ENCODE data around the gene FARP1.
A peak's percentile ranks its signal among the peaks of the same experiment; 100 is the strongest.

The FARP1 gene, protein sequence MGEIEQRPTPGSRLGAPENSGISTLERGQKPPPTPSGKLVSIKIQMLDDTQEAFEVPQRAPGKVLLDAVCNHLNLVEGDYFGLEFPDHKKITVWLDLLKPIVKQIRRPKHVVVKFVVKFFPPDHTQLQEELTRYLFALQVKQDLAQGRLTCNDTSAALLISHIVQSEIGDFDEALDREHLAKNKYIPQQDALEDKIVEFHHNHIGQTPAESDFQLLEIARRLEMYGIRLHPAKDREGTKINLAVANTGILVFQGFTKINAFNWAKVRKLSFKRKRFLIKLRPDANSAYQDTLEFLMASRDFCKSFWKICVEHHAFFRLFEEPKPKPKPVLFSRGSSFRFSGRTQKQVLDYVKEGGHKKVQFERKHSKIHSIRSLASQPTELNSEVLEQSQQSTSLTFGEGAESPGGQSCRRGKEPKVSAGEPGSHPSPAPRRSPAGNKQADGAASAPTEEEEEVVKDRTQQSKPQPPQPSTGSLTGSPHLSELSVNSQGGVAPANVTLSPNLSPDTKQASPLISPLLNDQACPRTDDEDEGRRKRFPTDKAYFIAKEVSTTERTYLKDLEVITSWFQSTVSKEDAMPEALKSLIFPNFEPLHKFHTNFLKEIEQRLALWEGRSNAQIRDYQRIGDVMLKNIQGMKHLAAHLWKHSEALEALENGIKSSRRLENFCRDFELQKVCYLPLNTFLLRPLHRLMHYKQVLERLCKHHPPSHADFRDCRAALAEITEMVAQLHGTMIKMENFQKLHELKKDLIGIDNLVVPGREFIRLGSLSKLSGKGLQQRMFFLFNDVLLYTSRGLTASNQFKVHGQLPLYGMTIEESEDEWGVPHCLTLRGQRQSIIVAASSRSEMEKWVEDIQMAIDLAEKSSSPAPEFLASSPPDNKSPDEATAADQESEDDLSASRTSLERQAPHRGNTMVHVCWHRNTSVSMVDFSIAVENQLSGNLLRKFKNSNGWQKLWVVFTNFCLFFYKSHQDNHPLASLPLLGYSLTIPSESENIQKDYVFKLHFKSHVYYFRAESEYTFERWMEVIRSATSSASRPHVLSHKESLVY

DNA sequence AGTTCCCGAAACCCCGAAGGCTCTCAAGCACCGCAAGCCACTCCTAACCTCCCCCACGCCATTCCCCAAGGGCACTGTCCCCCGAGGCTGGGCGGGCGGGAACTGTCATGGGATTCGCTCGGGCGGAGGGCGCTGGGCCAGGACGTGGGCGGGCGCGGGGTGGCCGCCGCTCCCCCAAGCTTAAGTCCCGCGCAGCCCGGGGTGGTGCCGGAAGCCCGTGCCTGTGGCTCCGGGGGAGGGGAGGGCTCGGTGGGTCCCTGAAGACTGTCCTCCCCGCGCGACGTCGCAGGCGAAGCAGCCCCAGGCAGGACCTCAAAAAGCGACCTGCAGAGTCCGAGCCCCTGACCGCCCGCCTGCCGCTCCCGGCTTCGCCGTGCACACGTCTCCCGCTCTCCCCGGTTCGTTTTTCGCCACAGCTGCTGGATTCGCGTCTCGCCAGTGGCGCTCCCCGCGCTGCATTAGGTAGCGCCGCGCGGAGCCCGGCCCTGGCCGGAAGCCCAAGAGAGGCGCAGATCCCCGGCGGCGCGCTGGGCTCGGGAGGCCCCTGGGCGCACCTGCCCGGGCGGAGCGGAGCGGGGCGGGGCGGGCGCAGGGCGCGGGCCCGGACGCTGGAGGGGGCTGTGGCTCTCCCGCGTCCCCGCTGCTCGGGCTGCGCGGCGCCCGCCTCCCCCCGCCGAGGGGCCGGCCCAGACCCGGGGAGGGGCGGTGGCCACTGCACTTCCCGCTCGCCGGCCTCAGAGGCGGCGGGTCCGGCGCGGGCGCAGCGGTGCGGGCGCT is at the start of gene FARP1:
Gene FARP1, plus strand, starts transcription at position 715 of the 777 bp plus-strand sequence. CDS start 70,149 bp downstream, outside the sequence.
- peak; percentile 54 for DNase-seq (ENCODE audit: low spot score)

DNA sequence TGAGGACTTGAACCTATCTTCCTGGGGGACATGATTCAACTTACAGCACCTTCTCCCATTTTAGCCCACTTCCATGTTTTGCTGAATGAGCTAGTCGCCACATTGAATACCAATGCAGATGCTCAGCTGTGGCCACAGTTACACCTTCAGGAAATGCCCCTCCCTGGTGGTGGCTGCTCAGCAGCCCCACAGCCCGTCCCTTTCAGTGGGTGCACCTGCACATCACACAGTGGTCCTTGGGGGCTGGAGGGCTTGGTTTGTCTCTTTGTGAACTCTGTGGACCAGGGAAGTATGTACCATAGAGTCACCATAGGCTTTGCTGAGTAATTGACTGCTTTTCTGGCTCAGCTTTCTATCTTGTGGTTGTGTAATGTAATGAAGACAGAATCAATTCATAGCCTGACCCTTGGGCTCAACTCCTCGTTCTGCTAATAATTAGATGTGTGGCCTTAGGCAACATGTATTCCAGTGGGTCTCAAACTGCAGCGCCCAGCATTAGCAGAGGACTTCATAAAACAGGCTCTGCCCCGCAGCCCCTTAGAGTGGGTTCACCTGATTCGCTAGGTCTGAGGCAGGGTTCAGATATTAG is 48.1 kb upstream of the FARP1 start:
- no peak for DNase-seq (ENCODE audit: low spot score)

DNA sequence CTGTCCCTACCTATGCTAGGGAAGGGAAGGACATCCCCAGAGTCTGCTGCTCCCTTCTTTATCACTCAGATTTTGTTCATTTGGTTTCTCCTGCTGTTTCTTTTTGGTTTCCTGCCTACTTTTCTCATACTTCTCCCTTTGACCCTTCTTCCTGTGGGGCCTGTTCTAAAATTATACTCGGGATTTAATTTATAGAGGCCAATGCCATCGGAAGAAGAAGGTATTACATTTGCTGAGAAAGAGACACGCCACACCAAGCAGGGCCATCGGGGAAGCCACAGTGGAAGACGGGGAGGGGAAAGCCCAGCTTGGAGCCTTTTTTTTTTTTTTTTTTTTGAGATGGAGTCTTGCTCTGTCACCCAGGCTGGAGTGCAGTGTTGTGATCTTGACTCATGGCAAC is 46.8 kb upstream of the FARP1 start:
- no peak for DNase-seq (ENCODE audit: low spot score)

DNA sequence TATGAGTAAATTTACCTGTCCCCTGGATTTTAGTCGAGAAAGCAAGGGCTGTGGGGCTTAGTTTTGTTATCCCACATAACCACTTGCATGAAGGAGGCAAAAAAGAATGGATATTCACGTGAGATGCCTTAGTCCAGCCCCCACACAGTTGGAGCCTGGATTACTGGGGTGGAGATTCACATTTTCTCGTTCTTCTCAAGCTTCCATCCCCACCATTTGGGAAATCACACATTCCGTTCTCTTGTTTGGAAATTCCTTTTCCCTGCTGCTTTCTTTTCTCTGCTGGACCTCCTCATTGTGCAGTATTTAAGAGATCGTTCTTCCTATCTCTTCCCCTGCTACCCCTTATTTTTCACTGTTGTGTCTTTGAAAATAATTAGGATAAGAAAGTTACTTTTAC is 45.1 kb upstream of the FARP1 start:
- no peak for DNase-seq (ENCODE audit: low spot score)

DNA sequence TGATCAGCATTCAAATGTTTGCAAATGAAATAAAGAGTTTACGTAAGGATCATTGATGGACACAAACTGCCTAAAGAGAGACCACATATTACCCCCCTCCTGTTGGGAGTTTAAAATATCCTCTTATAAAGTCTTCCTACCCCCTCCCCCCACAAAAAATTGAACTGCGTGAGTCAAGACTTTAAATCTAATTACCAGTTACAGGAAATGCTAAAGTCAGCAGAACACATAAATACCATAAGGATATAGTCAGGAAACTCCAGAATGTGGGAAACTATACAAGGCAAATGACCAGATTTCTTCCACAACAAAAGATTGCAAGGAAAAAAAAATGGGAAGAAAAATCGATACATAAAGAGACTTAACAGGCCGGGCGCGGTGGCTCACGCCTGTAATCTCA is 44.4 kb upstream of the FARP1 start:
- DNase-seq (ENCODE audit: low spot score): no peak

DNA sequence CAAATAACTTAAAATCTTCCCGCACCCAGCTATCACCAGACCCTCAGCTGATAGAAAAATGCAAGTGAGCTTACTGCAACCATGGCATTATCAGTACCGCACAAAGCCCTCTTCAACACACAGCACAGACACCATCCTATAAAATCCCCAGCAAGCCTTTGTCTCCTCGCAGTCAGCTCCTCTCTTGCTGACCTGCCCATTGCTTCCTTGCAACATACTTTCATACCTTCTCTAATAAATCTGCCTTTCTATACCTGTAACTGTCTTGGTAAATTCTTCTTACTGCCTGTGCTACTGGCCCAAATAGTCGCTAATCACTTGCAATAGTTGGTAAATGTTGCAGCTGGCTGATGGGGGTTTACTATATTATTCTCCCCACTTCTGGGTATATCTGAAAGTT is 43.3 kb upstream of the FARP1 start:
- DNase-seq (ENCODE audit: low spot score): no peak

DNA sequence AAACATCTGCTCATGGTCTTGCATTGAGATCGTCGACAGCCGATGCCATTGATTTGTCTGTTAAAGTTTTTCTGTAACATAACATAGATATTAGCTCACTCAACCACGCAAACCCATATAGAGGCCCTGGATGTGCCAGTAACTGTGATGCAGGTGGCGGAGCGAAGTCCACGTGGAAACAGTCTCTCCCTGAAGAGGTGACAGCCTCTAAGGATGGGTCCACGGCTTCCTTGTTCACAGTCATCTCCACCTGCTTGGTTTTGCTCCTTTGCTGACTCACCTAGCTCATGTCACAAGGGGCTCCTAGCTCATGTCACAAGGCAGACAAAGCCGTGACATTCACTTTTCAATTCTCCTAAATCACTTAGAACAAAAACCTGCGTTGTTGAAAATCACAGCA is 42.4 kb upstream of the FARP1 start:
- no peak for DNase-seq (ENCODE audit: low spot score)

DNA sequence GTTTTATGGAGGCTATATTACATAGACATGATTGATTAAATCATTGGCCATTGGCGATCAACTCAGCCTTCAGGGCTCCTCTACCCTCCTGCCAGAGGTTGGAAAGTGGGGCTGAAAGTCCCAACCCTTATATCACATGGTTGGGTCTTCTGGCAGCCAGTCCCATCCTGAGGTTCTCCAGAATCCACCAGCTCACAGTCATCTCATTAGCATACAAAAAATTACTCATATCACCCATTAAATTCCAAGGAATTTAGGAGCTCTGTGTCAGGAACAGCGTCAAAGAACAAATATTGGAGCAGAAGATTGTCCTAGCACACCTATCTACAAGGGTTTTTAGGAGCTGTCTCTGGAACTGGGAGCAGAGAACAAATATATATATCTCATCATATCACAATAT is 39.4 kb upstream of the FARP1 start:
- no peak for DNase-seq (ENCODE audit: low spot score)

DNA sequence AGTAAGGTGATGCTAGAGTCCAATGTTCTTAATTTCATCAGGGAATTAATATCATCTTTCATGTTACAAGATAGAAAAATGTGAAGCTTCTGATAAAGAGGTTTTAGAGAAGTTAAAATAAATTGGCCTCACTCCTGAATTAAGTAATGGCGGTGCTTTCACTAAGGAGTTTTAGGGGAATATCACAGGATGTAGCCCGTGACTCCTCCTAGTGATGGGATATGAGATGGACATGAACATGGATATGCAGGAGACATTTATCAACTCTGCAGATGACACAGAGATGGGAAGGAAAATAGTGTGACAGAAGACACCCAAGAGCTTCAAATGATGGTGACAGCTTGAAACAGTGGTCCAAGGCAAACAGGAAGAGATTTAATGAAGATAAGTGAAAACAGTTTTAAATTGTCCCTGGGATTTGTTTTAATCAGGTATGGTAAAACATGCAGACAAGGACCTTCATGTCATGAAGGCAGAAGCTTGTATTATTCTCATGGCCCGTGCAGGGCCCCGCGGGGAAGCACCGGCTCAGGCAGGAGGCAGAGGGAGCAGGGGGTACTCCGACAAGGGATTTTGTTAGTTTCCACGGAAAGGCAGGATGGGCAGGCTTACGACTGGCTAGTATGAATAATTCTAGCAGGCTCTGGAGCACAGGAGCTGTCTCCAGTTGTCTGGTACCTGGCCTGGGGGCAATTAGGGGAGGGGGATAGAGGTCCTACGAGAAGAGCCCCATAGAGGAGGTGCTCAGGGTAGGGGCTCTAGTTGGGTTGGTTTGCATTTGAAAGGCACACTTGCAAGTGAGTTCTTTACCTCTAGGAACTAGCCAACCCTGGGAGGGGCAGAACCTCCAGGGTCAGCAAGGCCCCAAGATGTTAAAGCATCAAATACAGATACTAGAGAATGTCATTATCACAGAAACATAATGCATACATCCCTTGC is 38.7 kb upstream of the FARP1 start:
- no peak for DNase-seq (ENCODE audit: low spot score)

DNA sequence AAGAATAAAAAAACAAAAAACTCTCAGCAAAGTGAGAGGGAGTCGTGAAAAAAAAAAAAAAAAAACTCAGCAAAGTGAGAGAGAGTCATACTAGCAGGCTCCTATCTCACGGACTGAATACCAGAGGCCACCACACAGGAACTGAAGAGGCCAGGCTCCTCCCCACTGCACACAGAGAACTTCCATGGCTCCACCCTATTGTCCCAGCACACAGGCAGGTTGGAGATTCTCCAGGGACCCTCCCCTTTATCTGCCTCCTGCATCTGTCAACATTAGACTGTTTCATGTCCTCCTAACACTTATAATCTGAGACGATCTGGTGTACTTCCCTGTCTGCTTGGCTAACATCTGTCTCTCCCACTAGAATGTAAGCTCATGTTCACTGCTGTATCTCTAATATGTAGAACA is 37.0 kb upstream of the FARP1 start:
- no peak for DNase-seq (ENCODE audit: low spot score)

DNA sequence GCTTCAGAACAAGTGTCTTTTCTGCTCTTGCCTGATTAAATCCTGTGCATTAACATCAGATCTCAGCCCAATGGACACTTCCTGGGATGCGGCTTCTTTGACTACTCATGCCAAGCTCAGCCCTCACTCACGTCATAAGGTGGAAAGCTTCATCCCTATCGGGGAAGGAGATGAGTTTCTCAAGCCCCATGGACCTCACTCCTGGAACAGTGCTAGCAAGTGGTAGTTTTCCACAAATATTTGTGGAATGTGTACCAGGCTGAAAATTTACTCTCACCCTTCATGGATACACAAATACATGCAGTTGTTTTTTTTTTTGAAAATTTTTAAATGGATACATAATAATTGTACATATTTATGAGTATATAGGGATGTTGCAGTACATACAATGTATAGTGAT is 34.6 kb upstream of the FARP1 start:
- DNase-seq (ENCODE audit: low spot score): no peak

DNA sequence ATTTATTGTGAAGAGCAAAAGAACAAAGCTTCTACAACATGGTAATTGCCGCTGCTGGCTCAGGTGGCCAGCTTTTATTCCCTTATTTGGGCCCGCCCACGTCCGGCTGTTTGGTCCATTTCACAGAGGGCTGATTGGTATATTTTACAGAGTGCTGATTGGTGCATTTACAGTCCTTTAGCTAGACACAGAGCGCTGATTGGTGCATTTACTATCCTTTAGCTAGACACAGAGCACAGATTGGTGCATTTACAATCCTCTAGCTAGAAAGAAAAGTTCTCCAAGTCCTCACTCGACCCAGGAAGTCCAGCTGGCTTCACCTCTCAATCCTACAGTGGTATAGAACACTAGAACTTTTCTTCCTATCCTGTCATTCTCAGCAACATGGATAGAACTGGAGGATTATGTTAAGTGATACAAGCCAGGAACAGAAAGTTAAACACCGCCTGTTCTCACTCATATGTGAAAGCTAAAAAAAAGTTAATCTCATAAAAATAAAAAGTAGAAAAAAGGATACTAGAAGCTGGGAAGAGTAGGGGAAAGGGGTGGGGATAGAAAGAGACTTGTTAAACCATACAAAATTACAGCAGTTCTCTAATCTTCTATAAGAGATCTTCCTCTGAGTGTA is 33.6 kb upstream of the FARP1 start:
- no peak for DNase-seq (ENCODE audit: low spot score)

DNA sequence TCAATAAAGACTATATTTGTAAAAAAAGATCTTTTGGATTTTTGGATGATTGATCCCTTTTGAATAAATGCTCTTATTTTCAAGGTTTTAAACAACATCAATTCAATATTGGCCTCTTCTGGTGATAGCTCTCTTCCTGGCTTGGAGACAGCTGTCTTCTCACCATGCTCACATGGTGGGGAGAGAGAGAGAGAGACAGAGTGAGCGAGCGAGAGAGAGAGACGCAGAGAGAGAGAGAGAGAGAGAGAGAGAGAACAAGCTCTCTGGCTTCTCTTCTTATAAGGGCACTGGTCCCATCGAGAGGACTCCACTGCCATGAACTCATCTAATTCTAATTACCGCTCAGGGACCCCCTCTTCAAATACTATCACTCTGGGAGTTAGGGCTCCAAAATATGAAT is 32.1 kb upstream of the FARP1 start:
- no peak for DNase-seq (ENCODE audit: low spot score)

DNA sequence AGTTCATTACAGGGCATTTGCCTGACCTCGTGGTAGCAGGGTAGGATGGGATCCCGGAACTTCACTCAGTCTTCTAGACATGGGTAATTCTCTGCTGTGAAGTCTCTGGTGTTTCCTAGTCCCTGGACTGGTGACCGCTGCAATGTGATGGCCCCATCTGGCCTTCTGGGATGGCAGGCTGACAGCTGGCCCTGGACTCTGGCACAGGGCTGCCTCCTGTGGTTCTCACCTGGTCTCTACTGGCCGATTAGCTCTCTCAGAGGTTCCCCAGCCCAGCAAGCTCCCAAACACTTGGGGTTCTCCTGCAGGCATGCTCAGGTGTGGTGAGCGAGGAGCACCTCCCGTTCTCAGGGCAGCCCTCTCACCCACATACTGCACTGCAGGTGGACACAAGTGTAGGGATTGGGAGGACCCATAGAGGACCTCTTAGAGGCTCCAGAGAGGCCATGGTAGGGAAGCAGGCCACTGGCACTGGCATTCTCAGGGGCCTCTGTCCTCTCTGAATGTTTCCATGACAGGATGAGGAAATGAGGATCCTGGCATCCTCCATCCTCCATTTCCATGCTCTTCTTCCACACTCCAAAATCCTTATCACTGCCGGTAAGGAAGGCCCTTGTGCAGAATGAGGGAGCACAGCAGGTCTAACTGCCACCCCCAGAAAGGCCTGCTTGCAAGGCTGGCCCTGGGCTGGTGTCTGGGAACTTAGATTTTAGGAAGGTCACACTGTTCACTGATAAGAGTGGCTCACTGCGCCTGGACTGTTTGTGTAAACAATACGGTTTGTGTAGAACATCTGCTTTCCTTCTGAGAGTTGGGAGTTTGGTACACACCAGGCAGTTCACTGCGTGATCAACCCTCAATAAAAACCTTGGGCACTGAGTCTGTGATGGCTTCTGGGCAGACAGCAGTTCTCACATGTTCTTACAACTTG is 31.5 kb upstream of the FARP1 start:
- DNase-seq (ENCODE audit: low spot score): no peak

DNA sequence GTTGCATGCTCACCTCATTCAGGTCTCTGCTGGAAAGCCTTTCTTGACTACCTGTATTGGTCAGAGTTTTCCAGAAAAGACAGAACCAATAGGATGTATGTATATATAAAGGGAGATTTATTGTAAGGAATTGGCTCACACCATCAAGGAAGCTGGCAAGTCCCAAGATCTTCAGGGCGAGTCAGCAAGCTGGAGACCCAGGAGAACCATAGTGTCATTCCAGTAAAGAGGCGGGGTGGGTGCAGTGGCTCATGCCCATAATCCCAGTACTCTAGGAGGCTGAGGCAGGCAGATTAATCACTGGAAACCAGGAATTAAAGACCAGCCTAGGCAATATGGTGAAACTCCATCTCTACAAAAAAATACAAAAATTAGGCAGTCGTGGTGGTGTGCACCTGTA is 30.4 kb upstream of the FARP1 start:
- no peak for DNase-seq (ENCODE audit: low spot score)

DNA sequence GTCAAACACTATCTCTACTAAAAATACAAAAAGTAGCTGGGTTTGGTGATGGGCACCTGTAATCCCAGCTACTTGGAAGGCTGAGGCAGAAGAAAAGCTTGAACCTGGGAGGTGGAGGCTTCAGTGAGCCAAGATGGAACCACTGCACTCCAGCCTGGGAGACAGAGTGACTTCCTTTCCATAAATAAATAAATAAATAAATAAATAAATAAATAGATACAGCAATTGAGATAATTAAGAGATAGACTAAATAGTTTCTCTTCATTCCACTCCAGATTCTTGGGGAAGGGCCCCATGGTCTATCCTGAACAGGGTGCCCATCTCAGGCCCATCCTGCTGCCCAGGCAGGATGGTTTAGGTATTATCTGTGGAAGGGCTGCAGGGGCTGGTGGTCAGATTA is 24.0 kb upstream of the FARP1 start:
- DNase-seq (ENCODE audit: low spot score): no peak

DNA sequence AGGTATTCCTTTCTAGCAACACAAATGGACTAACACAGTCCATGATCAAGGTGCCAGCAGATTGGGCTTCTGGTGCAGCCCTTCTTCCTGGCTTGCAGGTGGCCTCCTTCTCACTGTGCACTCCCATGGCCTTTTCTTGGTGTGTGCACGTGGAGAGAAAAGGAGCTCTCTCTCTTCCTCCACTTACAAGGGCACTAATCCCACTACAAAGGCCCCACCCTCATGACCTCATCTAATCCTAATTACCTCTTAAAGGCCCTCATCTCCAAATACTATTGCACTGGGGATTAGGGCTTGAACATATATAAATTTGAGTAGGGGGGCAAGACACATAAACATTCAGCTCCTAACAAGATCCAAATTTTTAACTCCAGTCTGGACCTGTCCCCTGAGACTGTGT is 19.7 kb upstream of the FARP1 start:
- DNase-seq (ENCODE audit: low spot score): no peak

DNA sequence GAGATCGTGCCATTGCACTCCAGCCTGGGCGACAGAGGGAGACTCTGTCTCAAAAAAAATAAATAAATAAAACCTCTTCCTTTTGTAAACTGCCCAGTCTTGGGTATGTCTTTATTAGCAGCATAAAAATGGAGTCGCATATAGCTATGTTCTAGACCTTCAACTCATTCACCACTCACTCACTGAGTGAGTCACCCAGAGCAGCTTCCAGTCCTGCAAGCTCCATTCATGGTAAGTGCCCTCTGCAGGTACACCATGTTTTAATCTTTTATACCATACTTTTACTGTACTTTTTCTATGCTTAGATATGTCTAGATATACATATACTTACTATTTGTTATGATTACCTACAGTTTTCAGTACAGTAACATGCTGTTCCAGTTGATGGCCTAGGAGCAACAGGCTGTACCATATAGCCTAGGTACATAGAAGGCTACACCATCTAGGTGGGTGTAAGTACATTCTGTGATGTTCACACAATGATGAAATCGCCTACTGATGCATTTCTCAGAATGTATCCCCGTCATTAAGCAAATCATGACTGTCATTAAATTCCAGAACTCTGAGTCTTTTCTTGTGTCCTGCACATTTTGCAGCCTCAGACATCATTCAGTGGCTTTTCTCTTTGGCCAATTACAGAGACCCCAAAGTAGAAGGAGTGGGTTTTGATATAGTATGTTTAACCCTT is 13.7 kb upstream of the FARP1 start:
- no peak for DNase-seq (ENCODE audit: low spot score)
